Sigmoid colon (tissue), 7 donors: Measurements from ENCODE around the gene GRID2. TPM values are rescaled to one million over a fixed set of nuclear protein-coding genes. Genes with fewer than 3 reads are reported as not detected.

Experiments used
- DNase-seq: peaks from one replicate; pipeline ENCODE4 v3.0.0-alpha.2; 2019
- H3K27ac ChIP-seq, 4 donors: fragments of 200-600 bp; sonication (generic); one replicate each; pipeline ENCODE4 v1.5.1; 2016 to 2019; ENCODE audit warnings: mild to moderate bottlenecking in 1 of 4
- H3K27me3 ChIP-seq, 3 donors: fragments of 200-600 bp; sonication (generic); one replicate each; pipeline ENCODE4 v1.5.1; 2019; ENCODE audit warnings: mild to moderate bottlenecking in 1 of 3
- H3K36me3 ChIP-seq, 4 donors: fragments of 200-600 bp; sonication (generic); one replicate each; pipeline ENCODE4 v1.5.1; 2016 to 2019
- H3K4me1 ChIP-seq, 4 donors: fragments of 200-600 bp; sonication (generic); one replicate each; pipeline ENCODE4 v1.5.1; 2017 to 2019
- H3K4me3 ChIP-seq, 4 donors: fragments of 200-600 bp; sonication (generic); one replicate each; pipeline ENCODE4 v1.5.1; 2017 to 2019; ENCODE audit warnings: mild to moderate bottlenecking in 2 of 4, moderate library complexity in 1 of 4
- H3K9me3 ChIP-seq, 4 donors: fragments of 200-600 bp in 3 of 4; sonication (generic) in 3 of 4; one replicate each; pipeline versions ENCODE4 v1.5.1 to v1.6.1; 2013 to 2019
- CTCF ChIP-seq, 4 experiments: fragments of 450-650 bp in 3 of 4; fragments of 200-600 bp in 1 of 4; IDR thresholded peaks; one replicate each; pipeline ENCODE4 v1.5.1; 2016 to 2019; ENCODE audit warnings: antibody characterized with exemption in 4 of 4, mild to moderate bottlenecking in 3 of 4, moderate library complexity in 2 of 4
- EP300 ChIP-seq, 4 donors: sonication (generic); formaldehyde crosslinking; IDR thresholded peaks; one replicate each; pipeline ENCODE4 v1.6.1; 2017; ENCODE audit warnings: antibody characterized with exemption in 4 of 4
- POLR2A ChIP-seq, 2 donors: fragments of 450-650 bp; IDR thresholded peaks; one replicate each; pipeline ENCODE4 v1.6.1; 2016; ENCODE audit warnings: antibody characterized with exemption in 2 of 2, mild to moderate bottlenecking in 2 of 2, moderate library complexity in 2 of 2
- POLR2AphosphoS5 ChIP-seq, 4 donors: sonication (generic); formaldehyde crosslinking; IDR thresholded peaks; one replicate each; pipeline ENCODE4 v1.6.1; 2017; ENCODE audit warnings: antibody characterized with exemption in 4 of 4
- WGBS, 2 donors: extraction: QIAGEN DNeasy Blood & Tissue Kit; methylation state at CpG; one replicate each; pipeline ENCODE4 v1.1.7; 2013; 5-methylcytosine and 5-hydroxymethylcytosine counted together
- intact Hi-C: fragments of 100-400 bp; cut with DNase I; formaldehyde crosslinking; loops from one replicate; pipeline ENCODE4 v1.15.1; 2023
- polyA plus RNA-seq, 3 donors: library from polyadenylated mRNA; stranded (reverse); fragments of 200-250 nt; gene quantifications; one replicate each; pipeline ENCODE4 v1.2.3, GENCODE V29; 2013
- total RNA-seq, 4 donors: library from RNA; depleted of rRNA; stranded (reverse); fragments of >200 nt; gene quantifications; one replicate each; pipeline ENCODE4 v1.1.0, GENCODE V29; 2016
- donor health status: healthy with polysubstance abuse.
- donor health status: Bipolar disorder and iron deficiency.
- donor health status: healthy.

Gene GRID2
- total and polyA plus RNA-seq, 7 donors = 0.04 to 1.9 (median 0.28) TPM; not detected in 2

- WGBS, 2 donors = 59 to 69% methylated on average over 6 of the region's 6 CpGs
- Histone ChIP-seq H3K9me3 (no peaks in the 10 kb centered on the region), H3K4me1 (no peaks in the 10 kb centered on the region), H3K36me3 (no peaks in the 10 kb centered on the region), H3K27me3 (no peaks in the 10 kb centered on the region), H3K4me3 (no peak overlapping the region), H3K27ac (no peak overlapping the region)
- intact Hi-C loops = no loop called here
- TF ChIP-seq POLR2A (IDR thresholded peaks at IDR 0.05) (no peak), EP300 (IDR thresholded peaks at IDR 0.05) (no peak), POLR2AphosphoS5 (IDR thresholded peaks at IDR 0.05) (no peak), CTCF (IDR thresholded peaks at IDR 0.05) (no peak)
- DNase-seq = no peak
These were observed 332.5 kb downstream of the GRID2 start for GRCh38 chr4:92636038-92636806.

GRCh38 chr4:92641409-92641808 is 337.6 kb downstream of the GRID2 start:
- intact Hi-C loops = no loop called here
- H3K27me3 ChIP-seq = no peaks in the 10 kb centered on the region
- no peaks in the 10 kb centered on the region for H3K36me3 ChIP-seq
- no peak overlapping the region for H3K27ac ChIP-seq
- 82 to 89% methylated on average over 3 of the region's 3 CpGs for WGBS, 2 donors
- DNase-seq = no peak
- no peaks in the 10 kb centered on the region for H3K4me1 ChIP-seq
- TF ChIP-seq POLR2A (IDR thresholded peaks at IDR 0.05) (no peak), EP300 (IDR thresholded peaks at IDR 0.05) (no peak), CTCF (IDR thresholded peaks at IDR 0.05) (no peak), POLR2AphosphoS5 (IDR thresholded peaks at IDR 0.05) (no peak)
- no peaks in the 10 kb centered on the region for H3K9me3 ChIP-seq
- no peak overlapping the region for H3K4me3 ChIP-seq

- no peak for DNase-seq
- intact Hi-C loops = no loop called here
- H3K36me3 ChIP-seq = no peaks in the 10 kb centered on the region
- H3K27ac ChIP-seq = no peak overlapping the region
- no peaks in the 10 kb centered on the region for H3K27me3 ChIP-seq
- no peaks in the 10 kb centered on the region for H3K4me1 ChIP-seq
- WGBS, 2 donors = 53 to 85% methylated on average over 2 of the region's 2 CpGs
- TF ChIP-seq POLR2AphosphoS5 (IDR thresholded peaks at IDR 0.05) = no peak
- no peaks in the 10 kb centered on the region for H3K9me3 ChIP-seq
- no peak overlapping the region for H3K4me3 ChIP-seq
These were observed 343.1 kb downstream of the GRID2 start for GRCh38 chr4:92646826-92647225.

- TF ChIP-seq EP300 (IDR thresholded peaks at IDR 0.05) = no peak
- TF ChIP-seq POLR2AphosphoS5 (IDR thresholded peaks at IDR 0.05) = no peak
- TF ChIP-seq CTCF (IDR thresholded peaks at IDR 0.05) = no peak
- no peak for TF ChIP-seq POLR2A (IDR thresholded peaks at IDR 0.05)
These were observed 347.8 kb downstream of the GRID2 start for GRCh38 chr4:92651536-92651935.

GRCh38 chr4:92654084-92654483 is 350.3 kb downstream of the GRID2 start:
- intact Hi-C loops = no loop called here
- H3K27me3 ChIP-seq = no peaks in the 10 kb centered on the region
- no peaks in the 10 kb centered on the region for H3K4me1 ChIP-seq
- H3K9me3 ChIP-seq = no peaks in the 10 kb centered on the region
- H3K36me3 ChIP-seq = no peaks in the 10 kb centered on the region
- no peak overlapping the region for H3K27ac ChIP-seq
- TF ChIP-seq EP300 (IDR thresholded peaks at IDR 0.05) (no peak), CTCF (IDR thresholded peaks at IDR 0.05) (no peak)
- no peak overlapping the region for H3K4me3 ChIP-seq
- no peak for DNase-seq

More at GRCh38 chr4:92651536-92651935, 347.8 kb downstream of the GRID2 start:
- Histone ChIP-seq H3K4me3 (no peak overlapping the region), H3K36me3 (no peaks in the 10 kb centered on the region), H3K9me3 (no peaks in the 10 kb centered on the region), H3K27me3 (no peaks in the 10 kb centered on the region), H3K27ac (no peak overlapping the region), H3K4me1 (no peaks in the 10 kb centered on the region)
- no peak for DNase-seq
- intact Hi-C loops = no loop called here
